ENCODE results near the gene FRMPD2.
"Not testable (repeated sequence)": the region's sequence is repeated elsewhere in the genome, so short reads cannot be mapped to it uniquely, and the experiment has no call there.

GRCh38 chr10:48172715-48173114, 101.8 kb downstream of the FRMPD2 start:
- TF ChIP-seq, protein P1, sequence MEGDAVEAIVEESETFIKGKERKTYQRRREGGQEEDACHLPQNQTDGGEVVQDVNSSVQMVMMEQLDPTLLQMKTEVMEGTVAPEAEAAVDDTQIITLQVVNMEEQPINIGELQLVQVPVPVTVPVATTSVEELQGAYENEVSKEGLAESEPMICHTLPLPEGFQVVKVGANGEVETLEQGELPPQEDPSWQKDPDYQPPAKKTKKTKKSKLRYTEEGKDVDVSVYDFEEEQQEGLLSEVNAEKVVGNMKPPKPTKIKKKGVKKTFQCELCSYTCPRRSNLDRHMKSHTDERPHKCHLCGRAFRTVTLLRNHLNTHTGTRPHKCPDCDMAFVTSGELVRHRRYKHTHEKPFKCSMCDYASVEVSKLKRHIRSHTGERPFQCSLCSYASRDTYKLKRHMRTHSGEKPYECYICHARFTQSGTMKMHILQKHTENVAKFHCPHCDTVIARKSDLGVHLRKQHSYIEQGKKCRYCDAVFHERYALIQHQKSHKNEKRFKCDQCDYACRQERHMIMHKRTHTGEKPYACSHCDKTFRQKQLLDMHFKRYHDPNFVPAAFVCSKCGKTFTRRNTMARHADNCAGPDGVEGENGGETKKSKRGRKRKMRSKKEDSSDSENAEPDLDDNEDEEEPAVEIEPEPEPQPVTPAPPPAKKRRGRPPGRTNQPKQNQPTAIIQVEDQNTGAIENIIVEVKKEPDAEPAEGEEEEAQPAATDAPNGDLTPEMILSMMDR (IDR thresholded peaks at IDR 0.05) = not testable (repeated sequence)
- TF ChIP-seq, protein P2, sequence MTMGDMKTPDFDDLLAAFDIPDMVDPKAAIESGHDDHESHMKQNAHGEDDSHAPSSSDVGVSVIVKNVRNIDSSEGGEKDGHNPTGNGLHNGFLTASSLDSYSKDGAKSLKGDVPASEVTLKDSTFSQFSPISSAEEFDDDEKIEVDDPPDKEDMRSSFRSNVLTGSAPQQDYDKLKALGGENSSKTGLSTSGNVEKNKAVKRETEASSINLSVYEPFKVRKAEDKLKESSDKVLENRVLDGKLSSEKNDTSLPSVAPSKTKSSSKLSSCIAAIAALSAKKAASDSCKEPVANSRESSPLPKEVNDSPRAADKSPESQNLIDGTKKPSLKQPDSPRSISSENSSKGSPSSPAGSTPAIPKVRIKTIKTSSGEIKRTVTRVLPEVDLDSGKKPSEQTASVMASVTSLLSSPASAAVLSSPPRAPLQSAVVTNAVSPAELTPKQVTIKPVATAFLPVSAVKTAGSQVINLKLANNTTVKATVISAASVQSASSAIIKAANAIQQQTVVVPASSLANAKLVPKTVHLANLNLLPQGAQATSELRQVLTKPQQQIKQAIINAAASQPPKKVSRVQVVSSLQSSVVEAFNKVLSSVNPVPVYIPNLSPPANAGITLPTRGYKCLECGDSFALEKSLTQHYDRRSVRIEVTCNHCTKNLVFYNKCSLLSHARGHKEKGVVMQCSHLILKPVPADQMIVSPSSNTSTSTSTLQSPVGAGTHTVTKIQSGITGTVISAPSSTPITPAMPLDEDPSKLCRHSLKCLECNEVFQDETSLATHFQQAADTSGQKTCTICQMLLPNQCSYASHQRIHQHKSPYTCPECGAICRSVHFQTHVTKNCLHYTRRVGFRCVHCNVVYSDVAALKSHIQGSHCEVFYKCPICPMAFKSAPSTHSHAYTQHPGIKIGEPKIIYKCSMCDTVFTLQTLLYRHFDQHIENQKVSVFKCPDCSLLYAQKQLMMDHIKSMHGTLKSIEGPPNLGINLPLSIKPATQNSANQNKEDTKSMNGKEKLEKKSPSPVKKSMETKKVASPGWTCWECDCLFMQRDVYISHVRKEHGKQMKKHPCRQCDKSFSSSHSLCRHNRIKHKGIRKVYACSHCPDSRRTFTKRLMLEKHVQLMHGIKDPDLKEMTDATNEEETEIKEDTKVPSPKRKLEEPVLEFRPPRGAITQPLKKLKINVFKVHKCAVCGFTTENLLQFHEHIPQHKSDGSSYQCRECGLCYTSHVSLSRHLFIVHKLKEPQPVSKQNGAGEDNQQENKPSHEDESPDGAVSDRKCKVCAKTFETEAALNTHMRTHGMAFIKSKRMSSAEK (CRISPR knock-in tag; IDR thresholded peaks at IDR 0.05; ENCODE audit: borderline replicate concordance) = not testable (repeated sequence)
- TF ChIP-seq CREB1 (CRISPR knock-in tag; IDR thresholded peaks at IDR 0.05); NFYB (CRISPR knock-in tag; conservative IDR thresholded peaks at IDR 0.05; ENCODE audit: low read depth): not testable (repeated sequence)

All from WTC11 (cell line).